B cell (primary cell): Measurements from ENCODE around the gene SAMD10. TPM values are rescaled to one million over a fixed set of nuclear protein-coding genes. Genes with fewer than 3 reads are reported as not detected.

ENCODE experiments used
- ATAC-seq: fragments of 200-7000 bp; cut with Tn5 transposase; one replicate; pipeline ENCODE4 v1.10.0; 2021; ENCODE audit warnings: low read depth, mild to moderate bottlenecking, moderate number of reproducible peaks, moderate library complexity
- CTCF ChIA-PET: fragments of 350-600 bp; sonication (Branson Sonifier 250); formaldehyde crosslinking; loops from one replicate; lab custom pipeline; 2021; ENCODE audit warnings: antibody characterized with exemption, inconsistent platforms; lab: Charles Lee
- POLR2A ChIA-PET: fragments of 350-600 bp; sonication (Branson Sonifier 250); formaldehyde crosslinking; loops from one replicate; lab custom pipeline; 2021; ENCODE audit warnings: antibody characterized with exemption; lab: Charles Lee
- DNase-seq: peaks from one replicate; pipeline ENCODE4 v3.0.0; 2013
- H2AFZ ChIP-seq: 2 replicates; pipeline ENCODE4 v1.6.1; 2012; ENCODE audit warnings: mild to moderate bottlenecking, low read depth, low read length; ENCODE audit not compliant: insufficient read depth, poor library complexity, severe bottlenecking
- H3K27ac ChIP-seq, 2 donors: 1 replicate in 1 of 2; 2 replicates in 1 of 2; pipeline ENCODE4 v1.5.1; 2012 to 2013; ENCODE audit warnings: low read length in 2 of 2, mild to moderate bottlenecking in 2 of 2, moderate library complexity in 1 of 2
- H3K27me3 ChIP-seq, 4 experiments: fragments of 200-600 bp in 1 of 4; sonication (generic) in 1 of 4; replicated peaks in 1 of 4; 1 replicate in 2 of 4; 2 replicates in 2 of 4; pipeline versions ENCODE4 v1.6.1 to v1.7.0; 2013 to 2016; ENCODE audit warnings: low read length in 3 of 4, mild to moderate bottlenecking in 2 of 4, mixed read lengths in 1 of 4, moderate library complexity in 1 of 4; ENCODE audit not compliant: insufficient read depth in 4 of 4, control insufficient read depth in 3 of 4; ENCODE audit errors: control extremely low read depth in 1 of 4
- H3K36me3 ChIP-seq, 2 experiments: replicated peaks in 1 of 2; 1 replicate in 1 of 2; 2 replicates in 1 of 2; pipeline versions ENCODE4 v1.6.1 to v1.7.1; 2013; ENCODE audit warnings: low read length in 1 of 2; ENCODE audit not compliant: insufficient read depth in 2 of 2, control insufficient read depth in 1 of 2; ENCODE audit errors: control extremely low read depth in 1 of 2, extremely low read depth in 1 of 2
- H3K4me1 ChIP-seq, 2 donors: fragments of 200-600 bp in 1 of 2; sonication (generic) in 1 of 2; 1 replicate in 1 of 2; 2 replicates in 1 of 2; pipeline versions ENCODE4 v1.5.1 to v1.6.1; 2013 to 2017; ENCODE audit warnings: low read length in 2 of 2; ENCODE audit not compliant: control insufficient read depth in 2 of 2, insufficient read depth in 2 of 2
- H3K4me2 ChIP-seq: replicated peaks from 2 replicates; pipeline ENCODE3; 2012; ENCODE audit warnings: mild to moderate bottlenecking, low read depth, low read length; ENCODE audit not compliant: poor library complexity, severe bottlenecking
- H3K4me3 ChIP-seq, 5 experiments: fragments of 200-600 bp in 1 of 5; sonication (generic) in 1 of 5; 1 replicate in 3 of 5; 2 replicates in 2 of 5; pipeline versions ENCODE4 v1.5.1 to v1.7.0; 2011 to 2016; ENCODE audit warnings: low read length in 4 of 5, mild to moderate bottlenecking in 4 of 5, low read depth in 2 of 5, control low read depth in 1 of 5, moderate library complexity in 1 of 5; ENCODE audit not compliant: insufficient read depth in 1 of 5; ENCODE audit errors: control extremely low read depth in 1 of 5, extremely low read depth in 1 of 5
- H3K79me2 ChIP-seq: fragments of 200-600 bp; sonication (generic); one replicate; pipeline ENCODE4 v1.6.0; 2016; ENCODE audit warnings: low read length; ENCODE audit not compliant: control insufficient read depth, insufficient read depth
- H3K9ac ChIP-seq: fragments of 200-600 bp; sonication (generic); 2 replicates; pipeline ENCODE4 v1.6.1; 2017; ENCODE audit warnings: mild to moderate bottlenecking, low read length, moderate library complexity
- H3K9me3 ChIP-seq, 3 donors: one replicate each; pipeline versions ENCODE4 v1.6.1 to v1.7.1; 2013; ENCODE audit warnings: low read length in 2 of 3; ENCODE audit not compliant: control insufficient read depth in 2 of 3, insufficient read depth in 1 of 3; ENCODE audit errors: control extremely low read depth in 1 of 3
- H4K20me1 ChIP-seq: 2 replicates; pipeline ENCODE4 v1.6.0; 2012; ENCODE audit warnings: mild to moderate bottlenecking, low read length; ENCODE audit not compliant: insufficient read depth, control insufficient read depth, poor library complexity, severe bottlenecking
- H3K27ac Mint-ChIP-seq: one replicate; pipeline ENCODE4 v1.8.0; 2021; ENCODE audit warnings: mixed read lengths
- H3K27me3 Mint-ChIP-seq: one replicate; pipeline ENCODE4 v1.8.0; 2021; ENCODE audit warnings: mixed read lengths
- H3K4me1 Mint-ChIP-seq: one replicate; pipeline ENCODE4 v1.8.0; 2021; ENCODE audit warnings: mixed read lengths
- H3K4me3 Mint-ChIP-seq: one replicate; pipeline ENCODE4 v1.8.0; 2021; ENCODE audit warnings: mixed read lengths
- H3K9me3 Mint-ChIP-seq: one replicate; pipeline ENCODE4 v1.8.0; 2022; ENCODE audit warnings: mixed read lengths; ENCODE audit not compliant: insufficient read depth
- EZH2 ChIP-seq: IDR thresholded peaks from 2 replicates; pipeline ENCODE4 v1.6.1; 2012; ENCODE audit warnings: borderline replicate concordance, low read depth, mild to moderate bottlenecking, moderate library complexity, low read length; ENCODE audit not compliant: insufficient read depth, poor library complexity, severe bottlenecking
- WGBS: methylation state at CpG from one replicate; pipeline ENCODE4 v1.1.5; 2013; ENCODE audit warnings: missing lambda C conversion rate; ENCODE audit not compliant: insufficient coverage; 5-methylcytosine and 5-hydroxymethylcytosine counted together
- intact Hi-C: fragments of 100-400 bp; cut with micrococcal nuclease; formaldehyde crosslinking; loops from one replicate; pipeline ENCODE4 v1.10.0; 2022
- polyA plus RNA-seq: library from polyadenylated mRNA; depleted of rRNA; stranded (reverse); fragments of >200 nt; gene quantifications from 2 replicates; pipeline ENCODE4 v1.2.3, GENCODE V29; 2012
- total RNA-seq, 2 donors: library from RNA; stranded (reverse); fragments of 120-200 nt in 1 of 2; gene quantifications; 1 replicate in 1 of 2; 2 replicates in 1 of 2; pipeline versions ENCODE4 v1.2.3 to v1.2.4, GENCODE V29; 2013 to 2022
- TF ChIP-seq, protein P1 (sequence below): fragments of 200-600 bp; IDR thresholded peaks from one replicate; pipeline ENCODE4 v1.8.0; 2022; ENCODE audit warnings: antibody characterized with exemption, mild to moderate bottlenecking

SAMD10 gene
- total and polyA plus RNA-seq, 2 donors (not counting 1 experiment from before 2014, with no cell fraction given): 12.7 to 34.2 TPM

DNA sequence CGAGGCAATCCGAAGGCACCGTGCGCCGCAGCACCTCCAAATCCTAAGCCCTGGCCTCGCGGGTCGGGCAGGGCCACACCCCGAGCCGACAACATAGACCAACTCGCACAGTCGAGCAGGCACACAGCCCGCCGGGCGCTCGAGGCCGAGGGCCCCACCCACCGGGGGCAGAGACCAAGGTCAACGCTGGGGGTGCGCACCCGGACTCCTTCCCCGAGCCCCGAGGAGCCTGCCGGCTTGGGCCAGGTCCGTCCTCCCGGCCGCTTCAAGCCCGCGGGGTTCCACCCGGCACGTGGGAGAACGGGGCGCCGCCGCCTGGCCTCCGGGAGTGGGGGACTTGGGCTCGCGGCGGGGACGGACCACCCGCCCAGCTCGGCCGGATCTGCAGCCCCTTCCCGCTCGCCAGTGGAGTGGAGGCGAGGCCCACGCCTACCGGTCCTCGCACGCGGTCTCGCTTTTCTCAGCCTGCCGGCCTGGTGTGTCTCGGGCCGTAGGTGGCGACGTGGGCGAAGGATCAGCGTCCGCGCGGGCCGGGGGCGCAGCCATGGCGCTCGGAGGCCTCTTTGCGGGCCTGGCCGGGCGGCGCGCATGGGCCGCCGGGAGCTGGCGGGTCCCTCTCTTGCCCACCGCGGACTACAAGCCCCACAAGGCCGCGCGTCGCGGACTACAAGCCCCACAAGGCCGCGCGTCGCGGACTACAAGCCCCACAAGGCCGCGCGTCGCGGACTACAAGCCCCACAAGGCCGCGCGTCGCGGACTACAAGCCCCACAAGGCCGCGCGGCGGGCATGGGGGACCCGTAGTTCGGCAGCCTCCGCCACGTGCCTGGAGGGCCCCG lies 23.4 kb downstream of the SAMD10 start, which contains the start of gene UCKL1:
Gene UCKL1, minus strand, starts transcription at position 590 of the 837 bp plus-strand sequence. Its CDS starts 44 bp downstream, at position 546.
- Histone ChIP-seq H2AFZ (peak within 1 kb of the TSS; percentile 98), H3K9ac (peak within 1 kb of the TSS; percentile 93), H3K36me3 (no peaks in the 10 kb centered on the region), H3K4me1 (peaks cover 39 to 49% of the 10 kb centered on the region in 2 donors), H3K9me3 (no peaks in the 10 kb centered on the region), H3K27ac (peak within 1 kb of the TSS; percentile 57 to 85), H3K79me2 (peaks cover 51% of the 10 kb centered on the region), H4K20me1 (peaks cover 48% of the 10 kb centered on the region), H3K4me2 (peak within 1 kb of the TSS; percentile 92), H3K27me3 (no peaks in the 10 kb centered on the region), H3K4me3 (peak within 1 kb of the TSS; percentile 36 to 91 (median 84))
- peak; percentile 91 for DNase-seq
- intact Hi-C loops: loop anchor here (1.0 to 5.0 kb wide), 8 partner anchors 25 to 435 kb away; partner anchors contain the start of genes ARFRP1, DNAJC5, PPDPF and PRPF6
- CTCF ChIA-PET: interaction anchor here (0.6 to 3.8 kb wide), 12 partner anchors 18 to 418 kb away, joined by 3 to 15 read pairs (median 4); partner anchors contain the start of genes PTK6, SAMD10 and TPD52L2
- peak; percentile 76 for ATAC-seq
- Mint-ChIP-seq H3K4me3 (peak within 1 kb of the TSS; percentile 90), H3K27me3 (no peaks in the 10 kb centered on the region), H3K9me3 (no peaks in the 10 kb centered on the region), H3K27ac (peak within 1 kb of the TSS; percentile 90), H3K4me1 (peaks cover 37% of the 10 kb centered on the region)
- no peak for TF ChIP-seq EZH2
- TF ChIP-seq, protein P1, sequence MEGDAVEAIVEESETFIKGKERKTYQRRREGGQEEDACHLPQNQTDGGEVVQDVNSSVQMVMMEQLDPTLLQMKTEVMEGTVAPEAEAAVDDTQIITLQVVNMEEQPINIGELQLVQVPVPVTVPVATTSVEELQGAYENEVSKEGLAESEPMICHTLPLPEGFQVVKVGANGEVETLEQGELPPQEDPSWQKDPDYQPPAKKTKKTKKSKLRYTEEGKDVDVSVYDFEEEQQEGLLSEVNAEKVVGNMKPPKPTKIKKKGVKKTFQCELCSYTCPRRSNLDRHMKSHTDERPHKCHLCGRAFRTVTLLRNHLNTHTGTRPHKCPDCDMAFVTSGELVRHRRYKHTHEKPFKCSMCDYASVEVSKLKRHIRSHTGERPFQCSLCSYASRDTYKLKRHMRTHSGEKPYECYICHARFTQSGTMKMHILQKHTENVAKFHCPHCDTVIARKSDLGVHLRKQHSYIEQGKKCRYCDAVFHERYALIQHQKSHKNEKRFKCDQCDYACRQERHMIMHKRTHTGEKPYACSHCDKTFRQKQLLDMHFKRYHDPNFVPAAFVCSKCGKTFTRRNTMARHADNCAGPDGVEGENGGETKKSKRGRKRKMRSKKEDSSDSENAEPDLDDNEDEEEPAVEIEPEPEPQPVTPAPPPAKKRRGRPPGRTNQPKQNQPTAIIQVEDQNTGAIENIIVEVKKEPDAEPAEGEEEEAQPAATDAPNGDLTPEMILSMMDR: no peak
- POLR2A ChIA-PET: interaction anchor here (0.6 to 2.0 kb wide), 9 partner anchors 15 to 418 kb away, joined by 3 to 9 read pairs (median 5); partner anchors contain the start of genes ARFRP1, DNAJC5, PRPF6 and PTK6
- under 1% methylated on average over 99 of the region's 105 CpGs for WGBS
